ENCODE data around the gene NDUFA13. TPM values are rescaled to one million over a fixed set of nuclear protein-coding genes. Genes with fewer than 3 reads are reported as not detected.

NDUFA13 gene
- total RNA-seq, 1 experiment from 2014 or later: 339 TPM

DNA sequence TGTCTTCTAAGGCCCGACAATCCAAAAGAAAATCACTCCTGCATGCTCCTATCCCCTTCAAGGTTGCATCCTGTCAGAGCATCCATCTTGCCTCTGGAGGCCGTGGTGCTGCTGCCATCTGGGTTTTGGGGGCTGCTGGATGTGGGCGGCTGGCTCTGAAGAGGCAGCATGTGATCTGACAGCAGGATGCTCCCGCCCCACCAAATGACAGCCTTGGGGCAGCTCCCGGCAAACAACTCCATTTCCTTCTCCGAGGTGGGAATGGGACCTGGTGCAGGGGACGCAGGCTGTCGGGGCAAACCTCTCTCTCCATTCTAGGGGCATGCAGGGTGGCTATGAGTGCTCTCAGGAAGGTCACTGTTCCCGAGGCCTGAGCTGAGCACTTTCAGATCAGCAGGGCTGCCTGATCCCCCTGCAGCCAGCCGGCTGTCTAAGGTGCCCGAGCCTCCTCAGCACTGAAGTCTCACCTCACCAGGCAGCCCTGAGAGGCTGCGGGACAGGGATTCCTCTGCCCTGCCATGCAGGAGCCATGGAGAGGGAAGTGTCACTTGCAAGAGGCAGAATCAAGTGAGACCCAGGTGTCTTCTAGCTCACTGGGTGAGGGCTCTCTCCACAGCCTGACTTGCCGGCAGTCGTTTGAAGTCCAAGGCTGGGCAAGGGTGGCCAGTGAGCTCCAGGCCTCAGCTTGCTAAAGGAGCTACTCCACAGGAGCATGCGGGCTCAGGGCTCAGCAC lies 29.5 kb upstream of the NDUFA13 start:
- Histone ChIP-seq H3K79me2 (ENCODE audit: insufficient read depth, low read length) (peaks cover 90% of the 10 kb centered on the region), H3K27ac (ENCODE audit: low read depth, low read length) (peak overlapping the region; percentile 13; the same call in 1 of the 2 replicates), H3K9ac (ENCODE audit: low read length) (no peak overlapping the region; the same call in 1 of the 2 replicates), H2AFZ (ENCODE audit: low read depth, low read length, poor library complexity, severe bottlenecking) (no peak overlapping the region), H3K4me3 (replicated peaks in 1 of 2; ENCODE audit: low read depth in 1 of 2, low read length in 2 of 2) (no peak overlapping the region), H3K9me2 (ENCODE audit: insufficient read depth) (no peaks in the 10 kb centered on the region), H4K20me1 (ENCODE audit: insufficient read depth) (peaks cover 10% of the 10 kb centered on the region; the same call in 1 of the 2 replicates), H3K36me3 (ENCODE audit: control insufficient read depth in 1 of 2, insufficient read depth in 2 of 2, low read length in 2 of 2) (peaks cover 0 to 13% of the 10 kb centered on the region in 2 experiments; a peak in 1 of 4 replicates), H3K4me2 (ENCODE audit: low read length) (no peak overlapping the region), H3K4me1 (ENCODE audit: control insufficient read depth in 1 of 2, insufficient read depth in 2 of 2, low read length in 2 of 2) (peaks cover 19 to 43% of the 10 kb centered on the region in 2 experiments), H3K27me3 (ENCODE audit: insufficient read depth, low read length) (no peaks in the 10 kb centered on the region), H3K9me3 (ENCODE audit: control insufficient read depth in 1 of 2, insufficient read depth in 1 of 2, low read depth in 1 of 2, low read length in 2 of 2) (no peaks in the 10 kb centered on the region)
- intact Hi-C loops (cut with micrococcal nuclease): loop anchor here (5.0 kb wide), 1 partner anchor 79 kb away; the partner anchor contains the start of gene GATAD2A
- no TSS peak for BruUV-seq (replicated peaks)
- ChIA-PET CTCF (no interaction called here), POLR2A (no interaction called here), RAD21 (ENCODE audit: low non-redundant PET in 1 of 2, low total read pairs in 2 of 2, uncharacterized antibody in 2 of 2, unreplicated experiment in 2 of 2) (no interaction called here)
- TF ChIP-seq RAD21 (IDR thresholded peaks at IDR 0.05; ENCODE audit: low read depth) (no peak), EGR1 (IDR thresholded peaks at IDR 0.05; ENCODE audit: low read depth) (no peak), EZH2phosphoT487 (IDR thresholded peaks at IDR 0.05; ENCODE audit: borderline replicate concordance) (no peak), EZH2 (IDR thresholded peaks at IDR 0.05) (no peak), YY1 (IDR thresholded peaks at IDR 0.05; ENCODE audit: extremely low read depth, insufficient replicate concordance, low read depth, low read length) (no peak), JUND (IDR thresholded peaks at IDR 0.05) (no peak)
- TF ChIP-seq, protein P1, sequence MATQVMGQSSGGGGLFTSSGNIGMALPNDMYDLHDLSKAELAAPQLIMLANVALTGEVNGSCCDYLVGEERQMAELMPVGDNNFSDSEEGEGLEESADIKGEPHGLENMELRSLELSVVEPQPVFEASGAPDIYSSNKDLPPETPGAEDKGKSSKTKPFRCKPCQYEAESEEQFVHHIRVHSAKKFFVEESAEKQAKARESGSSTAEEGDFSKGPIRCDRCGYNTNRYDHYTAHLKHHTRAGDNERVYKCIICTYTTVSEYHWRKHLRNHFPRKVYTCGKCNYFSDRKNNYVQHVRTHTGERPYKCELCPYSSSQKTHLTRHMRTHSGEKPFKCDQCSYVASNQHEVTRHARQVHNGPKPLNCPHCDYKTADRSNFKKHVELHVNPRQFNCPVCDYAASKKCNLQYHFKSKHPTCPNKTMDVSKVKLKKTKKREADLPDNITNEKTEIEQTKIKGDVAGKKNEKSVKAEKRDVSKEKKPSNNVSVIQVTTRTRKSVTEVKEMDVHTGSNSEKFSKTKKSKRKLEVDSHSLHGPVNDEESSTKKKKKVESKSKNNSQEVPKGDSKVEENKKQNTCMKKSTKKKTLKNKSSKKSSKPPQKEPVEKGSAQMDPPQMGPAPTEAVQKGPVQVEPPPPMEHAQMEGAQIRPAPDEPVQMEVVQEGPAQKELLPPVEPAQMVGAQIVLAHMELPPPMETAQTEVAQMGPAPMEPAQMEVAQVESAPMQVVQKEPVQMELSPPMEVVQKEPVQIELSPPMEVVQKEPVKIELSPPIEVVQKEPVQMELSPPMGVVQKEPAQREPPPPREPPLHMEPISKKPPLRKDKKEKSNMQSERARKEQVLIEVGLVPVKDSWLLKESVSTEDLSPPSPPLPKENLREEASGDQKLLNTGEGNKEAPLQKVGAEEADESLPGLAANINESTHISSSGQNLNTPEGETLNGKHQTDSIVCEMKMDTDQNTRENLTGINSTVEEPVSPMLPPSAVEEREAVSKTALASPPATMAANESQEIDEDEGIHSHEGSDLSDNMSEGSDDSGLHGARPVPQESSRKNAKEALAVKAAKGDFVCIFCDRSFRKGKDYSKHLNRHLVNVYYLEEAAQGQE (IDR thresholded peaks at IDR 0.05; ENCODE audit: low read depth): no peak
- TF ChIP-seq, protein P2, sequence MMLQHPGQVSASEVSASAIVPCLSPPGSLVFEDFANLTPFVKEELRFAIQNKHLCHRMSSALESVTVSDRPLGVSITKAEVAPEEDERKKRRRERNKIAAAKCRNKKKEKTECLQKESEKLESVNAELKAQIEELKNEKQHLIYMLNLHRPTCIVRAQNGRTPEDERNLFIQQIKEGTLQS (IDR thresholded peaks at IDR 0.05): no peak
- TF ChIP-seq, protein P3, sequence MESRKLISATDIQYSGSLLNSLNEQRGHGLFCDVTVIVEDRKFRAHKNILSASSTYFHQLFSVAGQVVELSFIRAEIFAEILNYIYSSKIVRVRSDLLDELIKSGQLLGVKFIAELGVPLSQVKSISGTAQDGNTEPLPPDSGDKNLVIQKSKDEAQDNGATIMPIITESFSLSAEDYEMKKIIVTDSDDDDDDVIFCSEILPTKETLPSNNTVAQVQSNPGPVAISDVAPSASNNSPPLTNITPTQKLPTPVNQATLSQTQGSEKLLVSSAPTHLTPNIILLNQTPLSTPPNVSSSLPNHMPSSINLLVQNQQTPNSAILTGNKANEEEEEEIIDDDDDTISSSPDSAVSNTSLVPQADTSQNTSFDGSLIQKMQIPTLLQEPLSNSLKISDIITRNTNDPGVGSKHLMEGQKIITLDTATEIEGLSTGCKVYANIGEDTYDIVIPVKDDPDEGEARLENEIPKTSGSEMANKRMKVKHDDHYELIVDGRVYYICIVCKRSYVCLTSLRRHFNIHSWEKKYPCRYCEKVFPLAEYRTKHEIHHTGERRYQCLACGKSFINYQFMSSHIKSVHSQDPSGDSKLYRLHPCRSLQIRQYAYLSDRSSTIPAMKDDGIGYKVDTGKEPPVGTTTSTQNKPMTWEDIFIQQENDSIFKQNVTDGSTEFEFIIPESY (IDR thresholded peaks at IDR 0.05; ENCODE audit: extremely low read depth, insufficient replicate concordance, low read length): no peak
- TF ChIP-seq, protein P4, sequence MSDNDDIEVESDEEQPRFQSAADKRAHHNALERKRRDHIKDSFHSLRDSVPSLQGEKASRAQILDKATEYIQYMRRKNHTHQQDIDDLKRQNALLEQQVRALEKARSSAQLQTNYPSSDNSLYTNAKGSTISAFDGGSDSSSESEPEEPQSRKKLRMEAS (IDR thresholded peaks at IDR 0.05): no peak
- DNase-seq (ENCODE audit: low read depth, low spot score) (no peak), ATAC-seq (no peak)

Measured in HCT116 (cell line).